Osteocyte (in vitro differentiated cells): ENCODE data around the gene KRT4. TPM values are rescaled to one million over a fixed set of nuclear protein-coding genes. Genes with fewer than 3 reads are reported as not detected.

ENCODE experiments used
- DNase-seq: peaks from one replicate; pipeline ENCODE4 v3.0.0; 2021; ENCODE audit warnings: mixed read lengths; ENCODE audit not compliant: unreplicated experiment; ENCODE audit errors: extremely low spot score
- H3K27ac Mint-ChIP-seq: one replicate; pipeline ENCODE4 v1.8.0; 2021; ENCODE audit warnings: mild to moderate bottlenecking, mixed read lengths; ENCODE audit not compliant: unreplicated experiment
- H3K27me3 Mint-ChIP-seq: one replicate; pipeline ENCODE4 v1.8.0; 2021; ENCODE audit warnings: mixed read lengths; ENCODE audit not compliant: unreplicated experiment
- H3K36me3 Mint-ChIP-seq: one replicate; pipeline ENCODE4 v1.8.0; 2021; ENCODE audit warnings: mixed read lengths; ENCODE audit not compliant: unreplicated experiment
- H3K4me1 Mint-ChIP-seq: one replicate; pipeline ENCODE4 v1.8.0; 2021; ENCODE audit warnings: mixed read lengths; ENCODE audit not compliant: unreplicated experiment
- H3K4me3 Mint-ChIP-seq: one replicate; pipeline ENCODE4 v1.8.0; 2021; ENCODE audit warnings: mild to moderate bottlenecking, moderate library complexity, mixed read lengths; ENCODE audit not compliant: unreplicated experiment
- H3K9me3 Mint-ChIP-seq: one replicate; pipeline ENCODE4 v1.8.0; 2021; ENCODE audit warnings: mixed read lengths; ENCODE audit not compliant: unreplicated experiment
- total RNA-seq: library from RNA; stranded (reverse); gene quantifications from 2 replicates; pipeline ENCODE4 v1.2.1, GENCODE V29; 2021
- TF ChIP-seq, protein P1 (sequence below): fragments of 200-600 bp; sonication (generic); IDR thresholded peaks from 2 replicates; pipeline ENCODE4 v1.5.0; 2021; ENCODE audit warnings: antibody characterized with exemption, mild to moderate bottlenecking, moderate library complexity

The KRT4 gene
- total RNA-seq, 1 donor from 2014 or later: not detected

- no peaks in the 10 kb centered on the region for H3K36me3 Mint-ChIP-seq
- DNase-seq: no peak
- TF ChIP-seq, protein P1, sequence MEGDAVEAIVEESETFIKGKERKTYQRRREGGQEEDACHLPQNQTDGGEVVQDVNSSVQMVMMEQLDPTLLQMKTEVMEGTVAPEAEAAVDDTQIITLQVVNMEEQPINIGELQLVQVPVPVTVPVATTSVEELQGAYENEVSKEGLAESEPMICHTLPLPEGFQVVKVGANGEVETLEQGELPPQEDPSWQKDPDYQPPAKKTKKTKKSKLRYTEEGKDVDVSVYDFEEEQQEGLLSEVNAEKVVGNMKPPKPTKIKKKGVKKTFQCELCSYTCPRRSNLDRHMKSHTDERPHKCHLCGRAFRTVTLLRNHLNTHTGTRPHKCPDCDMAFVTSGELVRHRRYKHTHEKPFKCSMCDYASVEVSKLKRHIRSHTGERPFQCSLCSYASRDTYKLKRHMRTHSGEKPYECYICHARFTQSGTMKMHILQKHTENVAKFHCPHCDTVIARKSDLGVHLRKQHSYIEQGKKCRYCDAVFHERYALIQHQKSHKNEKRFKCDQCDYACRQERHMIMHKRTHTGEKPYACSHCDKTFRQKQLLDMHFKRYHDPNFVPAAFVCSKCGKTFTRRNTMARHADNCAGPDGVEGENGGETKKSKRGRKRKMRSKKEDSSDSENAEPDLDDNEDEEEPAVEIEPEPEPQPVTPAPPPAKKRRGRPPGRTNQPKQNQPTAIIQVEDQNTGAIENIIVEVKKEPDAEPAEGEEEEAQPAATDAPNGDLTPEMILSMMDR: no peak
- no peaks in the 10 kb centered on the region for H3K9me3 Mint-ChIP-seq
- H3K4me1 Mint-ChIP-seq: no peaks in the 10 kb centered on the region
- peaks cover 41% of the 10 kb centered on the region for H3K27me3 Mint-ChIP-seq
- H3K27ac Mint-ChIP-seq: no peak overlapping the region
- no peak overlapping the region for H3K4me3 Mint-ChIP-seq
Measured at GRCh38 chr12:52784909-52785308, 29.0 kb downstream of the KRT4 start.

DNA sequence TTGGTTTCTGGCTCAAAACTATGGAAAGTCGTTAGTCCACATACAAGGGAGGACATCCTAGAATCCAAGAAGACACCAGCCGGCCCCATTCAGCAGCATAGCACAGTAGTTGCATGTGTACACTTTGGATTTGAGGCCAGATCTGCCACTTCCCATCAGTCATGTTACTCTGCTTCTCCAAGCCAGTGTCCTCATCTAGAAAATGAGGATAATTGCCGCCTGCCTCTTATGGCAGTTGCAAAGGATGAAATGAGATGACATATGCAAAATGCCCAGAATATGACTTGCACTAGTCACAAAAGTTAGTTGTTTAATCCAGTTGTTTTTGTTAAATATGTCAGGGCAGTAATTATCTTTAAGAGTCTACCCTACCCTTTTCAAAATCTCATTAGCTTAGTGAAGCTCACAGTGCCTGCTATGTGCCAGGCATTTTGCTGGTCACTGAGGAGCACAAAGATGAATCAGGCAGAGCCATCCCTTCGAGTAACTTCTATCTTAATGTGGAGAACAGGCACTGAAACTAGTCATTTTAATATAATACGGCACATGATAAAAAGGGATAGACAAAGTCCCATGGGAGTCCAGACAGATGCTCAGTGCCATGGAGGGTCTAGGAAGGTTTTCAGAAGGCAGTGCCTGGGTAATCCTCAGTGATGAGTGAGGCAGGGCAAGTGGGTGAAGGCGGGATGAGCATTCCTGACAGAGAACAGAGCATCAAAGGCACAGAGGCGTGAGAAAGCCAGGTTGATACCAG is 30.2 kb downstream of the KRT4 start:
- Mint-ChIP-seq H3K36me3 (no peaks in the 10 kb centered on the region), H3K9me3 (no peaks in the 10 kb centered on the region), H3K27me3 (peaks cover 52% of the 10 kb centered on the region), H3K4me1 (no peaks in the 10 kb centered on the region), H3K27ac (no peak overlapping the region), H3K4me3 (no peak overlapping the region)
- no peak for DNase-seq
- TF ChIP-seq, protein P1: no peak

GRCh38 chr12:52782502-52782901 is 31.4 kb downstream of the KRT4 start:
- no peak overlapping the region for H3K27ac Mint-ChIP-seq
- no peaks in the 10 kb centered on the region for H3K9me3 Mint-ChIP-seq
- TF ChIP-seq, protein P1: no peak
- no peak for DNase-seq
- H3K4me3 Mint-ChIP-seq: no peak overlapping the region
- no peaks in the 10 kb centered on the region for H3K4me1 Mint-ChIP-seq
- H3K36me3 Mint-ChIP-seq: no peaks in the 10 kb centered on the region
- peaks cover 55% of the 10 kb centered on the region for H3K27me3 Mint-ChIP-seq

DNA sequence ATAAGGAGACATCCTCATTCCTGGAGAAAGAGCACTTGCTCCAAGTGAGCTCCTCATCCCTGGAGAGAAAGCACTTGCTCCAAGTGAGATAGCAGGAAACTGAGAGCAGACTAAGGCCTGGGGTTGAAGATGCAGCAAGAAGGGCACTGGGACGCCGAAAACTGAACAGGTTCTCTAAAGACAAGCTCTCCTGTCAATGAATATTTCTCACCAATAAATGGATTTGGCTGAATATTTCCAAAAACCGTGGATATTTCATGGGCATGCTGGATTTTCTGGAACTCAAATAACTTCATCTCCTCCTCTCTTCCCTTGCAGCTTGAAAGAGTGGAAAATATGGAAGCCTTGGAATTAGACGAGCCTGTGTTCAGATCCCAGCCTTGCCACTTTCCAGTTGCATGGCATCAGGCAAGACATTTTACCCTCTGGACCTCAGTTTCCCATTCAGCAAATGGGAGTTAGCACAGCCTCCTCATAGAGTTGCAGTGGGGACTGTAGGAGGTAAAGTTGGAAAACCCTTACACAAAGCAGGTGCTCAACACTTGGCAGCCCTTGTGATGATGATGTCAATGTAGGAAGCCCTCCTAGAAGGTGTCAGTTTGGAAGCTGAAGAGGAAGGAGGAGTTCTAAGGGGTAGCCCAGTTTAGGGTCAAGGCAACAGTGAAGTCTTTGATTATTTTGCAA is 32.4 kb downstream of the KRT4 start:
- H3K27ac Mint-ChIP-seq: no peak overlapping the region
- no peaks in the 10 kb centered on the region for H3K9me3 Mint-ChIP-seq
- no peaks in the 10 kb centered on the region for H3K4me1 Mint-ChIP-seq
- H3K27me3 Mint-ChIP-seq: peaks cover 55% of the 10 kb centered on the region
- TF ChIP-seq, protein P1: no peak
- no peak overlapping the region for H3K4me3 Mint-ChIP-seq
- DNase-seq: no peak
- no peaks in the 10 kb centered on the region for H3K36me3 Mint-ChIP-seq

DNA sequence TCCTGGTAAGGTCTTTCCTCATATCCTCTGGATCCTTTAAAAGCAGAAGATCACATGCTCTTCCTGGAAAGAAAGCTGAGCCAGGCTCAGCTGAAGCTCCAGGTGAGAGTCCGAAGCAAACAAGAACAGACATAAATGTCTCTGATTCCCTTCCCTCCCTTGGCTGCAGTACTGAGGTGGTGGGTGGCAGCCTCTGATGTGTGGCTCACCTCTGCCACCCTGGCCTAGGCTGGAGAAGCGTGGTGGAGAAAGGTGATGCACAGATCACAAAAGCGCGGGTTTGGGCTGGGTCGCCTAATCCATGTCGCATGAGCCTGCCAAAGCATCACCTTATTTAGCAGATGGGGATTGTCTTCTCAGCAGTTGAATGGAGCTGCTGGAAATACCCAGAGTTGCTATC is 34.0 kb downstream of the KRT4 start:
- Mint-ChIP-seq H3K27ac (no peak overlapping the region), H3K9me3 (no peaks in the 10 kb centered on the region), H3K4me3 (no peak overlapping the region), H3K27me3 (peaks cover 50% of the 10 kb centered on the region), H3K36me3 (no peaks in the 10 kb centered on the region), H3K4me1 (no peaks in the 10 kb centered on the region)
- DNase-seq: no peak
- TF ChIP-seq, protein P1: no peak
